ENCODE results near the gene ADAM30.

ADAM30 gene

DNA sequence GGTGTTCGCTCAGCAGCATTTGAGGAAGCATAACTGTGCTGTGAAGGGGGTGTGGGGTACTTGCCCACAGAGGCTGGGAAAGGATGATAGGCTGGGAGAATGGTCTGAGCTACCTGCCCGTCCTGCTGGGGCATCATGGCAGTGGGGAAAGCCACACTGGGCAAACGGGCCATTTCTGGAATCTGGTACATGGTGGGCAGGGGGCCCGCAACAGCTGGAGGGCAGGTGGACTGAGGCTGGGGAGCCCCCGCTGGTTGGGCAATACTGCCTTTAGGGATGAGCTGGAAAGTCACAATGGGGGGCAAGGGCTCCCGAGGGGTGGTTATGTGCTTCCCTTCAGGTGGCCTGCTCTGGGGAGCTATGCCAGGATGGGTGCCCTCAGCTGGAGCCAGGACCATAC lies 19.2 kb upstream of the ADAM30 start:
- H3K27ac Mint-ChIP-seq: peak overlapping the region; percentile 68
- H3K4me3 Mint-ChIP-seq: no peak overlapping the region
- no peaks in the 10 kb centered on the region for H3K9me3 Mint-ChIP-seq
- H3K4me1 Mint-ChIP-seq: peaks cover 6% of the 10 kb centered on the region
- ATAC-seq (no peak), DNase-seq (ENCODE audit: low spot score in 2 of 2) (no peak)
- peaks cover 71% of the 10 kb centered on the region for H3K36me3 Mint-ChIP-seq

DNA sequence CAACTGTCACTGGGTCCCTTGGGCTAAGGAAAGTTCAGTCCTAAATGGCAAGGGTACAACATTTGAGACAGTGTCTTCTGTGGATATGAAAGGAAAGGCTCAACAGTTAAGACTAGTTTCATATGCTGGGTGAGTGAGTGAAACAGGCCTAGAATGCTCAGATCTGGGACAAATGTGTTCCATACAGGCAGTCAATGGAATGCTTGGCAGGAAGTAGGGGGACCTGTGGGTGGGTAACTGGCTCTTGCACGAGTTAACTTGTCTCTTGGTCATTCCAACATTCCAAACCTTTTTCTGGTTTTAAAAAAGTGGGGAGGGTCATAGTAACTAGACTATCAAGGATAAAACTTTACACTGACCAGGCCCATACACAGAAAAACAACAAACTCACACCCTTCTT lies 17.8 kb upstream of the ADAM30 start:
- H3K4me1 Mint-ChIP-seq: peaks cover 8% of the 10 kb centered on the region
- no peak for ATAC-seq
- no peaks in the 10 kb centered on the region for H3K9me3 Mint-ChIP-seq
- H3K27ac Mint-ChIP-seq: no peak overlapping the region
- H3K4me3 Mint-ChIP-seq: no peak overlapping the region
- peaks cover 56% of the 10 kb centered on the region for H3K36me3 Mint-ChIP-seq
- DNase-seq (ENCODE audit: low spot score in 2 of 2): no peak

DNA sequence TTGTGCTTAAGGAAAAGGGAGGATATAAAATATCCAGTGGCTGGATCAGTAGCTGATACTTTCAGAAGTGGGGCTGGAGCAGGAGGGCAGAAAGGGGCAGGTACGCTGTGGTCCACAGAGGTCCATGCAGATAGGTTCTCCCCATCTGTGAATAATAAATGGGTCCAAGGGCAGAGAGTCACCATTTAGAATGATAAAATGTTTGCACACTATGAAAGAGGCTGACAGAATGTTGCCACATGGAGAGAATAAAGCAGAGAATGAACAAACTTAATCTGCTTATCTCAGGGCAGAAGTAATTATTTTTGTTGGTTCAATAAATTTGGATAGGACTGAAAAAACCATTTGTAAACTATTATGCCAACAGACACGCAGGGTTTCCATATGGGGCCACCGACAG lies 16.6 kb upstream of the ADAM30 start:
- H3K9me3 Mint-ChIP-seq: no peaks in the 10 kb centered on the region
- H3K4me1 Mint-ChIP-seq: peaks cover 8% of the 10 kb centered on the region
- peaks cover 45% of the 10 kb centered on the region for H3K36me3 Mint-ChIP-seq
- no peak overlapping the region for H3K27ac Mint-ChIP-seq
- DNase-seq (ENCODE audit: low spot score in 2 of 2) (no peak), ATAC-seq (no peak)
- no peak overlapping the region for H3K4me3 Mint-ChIP-seq

DNA sequence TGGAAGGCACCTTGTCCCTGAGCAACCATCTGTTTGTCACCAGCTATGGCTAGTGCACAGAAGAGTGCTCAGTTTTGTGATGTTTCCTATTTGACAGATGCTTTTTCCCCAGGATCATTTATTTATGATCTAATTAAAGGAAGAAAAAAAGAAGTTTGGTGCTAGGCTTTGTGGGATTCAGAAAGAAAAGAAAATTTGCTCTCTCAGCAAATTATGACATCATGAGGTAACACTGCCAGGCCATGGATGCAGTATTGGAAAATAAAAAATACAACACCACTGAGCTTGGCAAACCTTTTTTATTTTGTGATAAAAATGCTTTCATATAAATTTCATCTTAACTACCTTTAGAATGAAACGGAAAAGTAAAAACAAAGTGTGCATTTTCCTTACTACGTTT lies 15.5 kb upstream of the ADAM30 start:
- Mint-ChIP-seq H3K27ac (no peak overlapping the region), H3K36me3 (peaks cover 34% of the 10 kb centered on the region), H3K9me3 (no peaks in the 10 kb centered on the region), H3K4me1 (peaks cover 8% of the 10 kb centered on the region), H3K4me3 (no peak overlapping the region)
- no peak for DNase-seq (ENCODE audit: low spot score in 2 of 2)
- no peak for ATAC-seq

DNA sequence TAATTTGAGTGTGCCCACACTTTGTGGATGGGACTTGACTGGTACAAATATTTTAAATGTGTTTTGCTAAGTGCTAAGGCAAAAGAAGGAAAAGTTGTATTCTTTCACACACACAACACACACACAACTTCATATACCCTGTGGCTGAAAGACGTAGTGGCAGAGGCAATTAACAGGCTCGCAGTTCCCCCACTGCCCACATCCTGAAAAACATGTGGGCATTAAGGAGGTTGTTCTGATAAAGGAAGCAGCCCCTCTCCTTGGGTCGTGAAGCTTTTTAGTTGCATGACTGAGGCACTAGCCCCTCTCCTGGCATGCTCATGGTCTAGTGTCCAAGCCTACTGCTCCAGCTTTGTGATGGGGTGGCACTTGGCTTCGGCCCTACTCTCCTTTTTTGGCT lies 14.3 kb upstream of the ADAM30 start:
- Mint-ChIP-seq H3K9me3 (no peaks in the 10 kb centered on the region), H3K4me1 (peaks cover 8% of the 10 kb centered on the region), H3K36me3 (peaks cover 23% of the 10 kb centered on the region), H3K4me3 (no peak overlapping the region), H3K27ac (peak overlapping the region; percentile 48)
- no peak for DNase-seq (ENCODE audit: low spot score in 2 of 2)
- no peak for ATAC-seq

DNA sequence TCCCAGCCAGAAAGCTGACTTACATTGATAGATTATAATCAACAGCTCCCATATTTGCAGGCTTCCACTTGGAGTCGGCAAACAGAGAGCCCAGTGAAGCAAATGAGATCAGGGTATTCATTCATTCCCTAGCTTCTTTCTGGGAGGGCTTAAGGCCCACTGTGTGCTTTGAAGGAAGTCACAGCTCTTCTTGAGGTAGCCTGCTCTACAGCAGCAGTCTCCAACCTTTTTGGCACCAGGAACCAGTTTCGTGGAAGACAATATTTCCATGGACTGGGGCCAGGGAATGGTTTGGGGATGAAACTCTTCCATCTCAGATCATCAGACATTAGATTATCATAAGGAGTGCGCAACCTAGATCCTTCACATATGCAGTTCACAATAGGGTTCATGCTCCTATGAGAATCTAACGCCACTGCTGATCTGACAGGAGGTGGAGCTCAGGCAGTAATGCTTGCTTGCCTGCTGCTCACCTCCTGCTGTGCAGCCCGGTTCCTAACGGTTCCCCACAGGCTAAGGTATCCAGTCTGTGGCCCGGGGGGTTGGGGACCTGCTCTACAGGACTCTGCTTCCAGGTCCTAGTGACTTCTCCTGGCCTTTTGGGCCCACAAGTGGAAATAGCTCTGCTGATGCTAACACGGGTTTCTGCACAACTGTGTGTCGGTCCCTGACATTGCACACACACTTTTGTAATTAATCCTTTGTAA lies 13.7 kb upstream of the ADAM30 start:
- H3K9me3 Mint-ChIP-seq: no peaks in the 10 kb centered on the region
- ATAC-seq (no peak), DNase-seq (ENCODE audit: low spot score in 2 of 2) (no peak)
- peaks cover 8% of the 10 kb centered on the region for H3K4me1 Mint-ChIP-seq
- peaks cover 17% of the 10 kb centered on the region for H3K36me3 Mint-ChIP-seq
- H3K4me3 Mint-ChIP-seq: no peak overlapping the region
- H3K27ac Mint-ChIP-seq: peak overlapping the region; percentile 48

DNA sequence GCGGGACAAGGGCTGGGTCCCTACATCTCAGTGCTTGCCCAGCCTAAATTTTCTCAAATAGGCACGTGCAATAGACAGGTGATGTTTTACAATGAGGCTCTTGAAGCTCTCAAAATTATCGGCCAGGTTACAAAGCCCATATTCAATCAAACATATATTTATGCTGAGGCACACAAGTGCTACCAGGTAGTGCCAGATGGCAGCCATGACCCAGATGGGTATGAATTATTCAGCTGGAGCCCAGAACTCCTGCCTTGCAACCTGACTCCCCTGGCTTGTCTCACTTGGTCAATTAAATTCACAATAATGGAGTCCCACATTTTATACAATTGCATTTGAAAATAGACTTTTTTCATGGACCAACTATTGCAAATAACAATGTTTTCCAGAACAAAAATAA lies 12.3 kb upstream of the ADAM30 start:
- Mint-ChIP-seq H3K4me1 (peaks cover 8% of the 10 kb centered on the region), H3K36me3 (peaks cover 3% of the 10 kb centered on the region), H3K9me3 (no peaks in the 10 kb centered on the region), H3K4me3 (no peak overlapping the region), H3K27ac (no peak overlapping the region)
- DNase-seq (ENCODE audit: low spot score in 2 of 2): no peak
- ATAC-seq: no peak

DNA sequence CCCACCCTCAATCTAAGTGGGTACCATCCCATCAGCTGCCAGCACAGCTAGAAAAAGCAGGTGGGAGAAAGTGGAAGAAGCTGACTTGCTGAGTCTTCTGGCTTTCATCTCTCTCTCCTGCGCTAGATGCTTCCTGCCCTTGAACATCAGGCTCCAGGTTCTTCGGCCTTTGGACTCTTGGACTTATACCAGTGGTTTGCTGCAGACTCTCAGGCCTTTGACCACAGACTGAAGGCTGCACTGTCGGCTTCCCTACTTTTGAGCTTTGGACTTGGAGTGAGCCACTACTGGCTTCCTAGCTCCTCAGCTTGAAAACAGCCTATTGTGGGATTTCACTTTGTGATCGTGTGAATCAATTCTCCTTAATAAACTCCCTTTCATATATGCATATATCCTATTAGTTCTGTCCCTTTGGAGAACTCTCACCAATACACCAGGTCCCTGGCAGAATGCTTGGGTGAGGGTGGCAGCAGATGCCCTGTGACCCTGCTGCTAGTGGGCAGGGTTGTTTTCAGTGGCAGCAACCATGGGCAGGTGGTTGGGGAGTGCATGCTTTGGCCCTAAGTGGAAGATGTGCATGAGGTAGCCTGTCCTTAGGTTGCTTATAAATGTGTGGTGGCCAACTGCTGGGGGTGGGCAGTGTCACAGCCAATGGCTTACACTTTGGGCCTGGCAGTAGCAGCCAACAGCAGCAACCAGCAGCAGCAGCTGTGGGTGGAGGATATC lies 10.8 kb upstream of the ADAM30 start:
- DNase-seq (ENCODE audit: low spot score in 2 of 2): no peak
- Mint-ChIP-seq H3K4me3 (no peak overlapping the region), H3K9me3 (no peaks in the 10 kb centered on the region), H3K27ac (no peak overlapping the region), H3K36me3 (no peaks in the 10 kb centered on the region), H3K4me1 (peaks cover 8% of the 10 kb centered on the region)
- no peak for ATAC-seq

DNA sequence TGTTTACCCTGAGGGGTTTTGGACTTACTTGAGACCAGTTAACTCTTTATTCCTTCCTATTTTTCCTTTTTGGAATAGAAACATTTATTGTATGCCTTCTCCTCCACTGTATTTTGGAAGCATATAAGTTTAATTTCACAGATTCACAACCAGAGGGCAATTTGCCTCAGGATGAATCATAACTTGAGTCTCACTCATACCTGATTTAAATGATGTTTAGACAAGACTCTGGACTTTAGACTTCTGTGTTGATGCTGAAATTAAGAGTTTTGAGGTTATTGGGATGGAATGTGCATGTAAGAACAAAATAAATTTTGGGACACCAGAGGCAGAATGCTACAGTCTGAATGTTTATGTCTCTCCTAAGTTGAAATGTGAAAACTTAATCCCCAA lies 7.1 kb upstream of the ADAM30 start:
- H3K27ac Mint-ChIP-seq: no peak overlapping the region
- H3K36me3 Mint-ChIP-seq: no peaks in the 10 kb centered on the region
- H3K4me3 Mint-ChIP-seq: no peak overlapping the region
- ATAC-seq (no peak), DNase-seq (ENCODE audit: low spot score in 2 of 2) (no peak)
- H3K4me1 Mint-ChIP-seq: no peaks in the 10 kb centered on the region
- no peaks in the 10 kb centered on the region for H3K9me3 Mint-ChIP-seq

DNA sequence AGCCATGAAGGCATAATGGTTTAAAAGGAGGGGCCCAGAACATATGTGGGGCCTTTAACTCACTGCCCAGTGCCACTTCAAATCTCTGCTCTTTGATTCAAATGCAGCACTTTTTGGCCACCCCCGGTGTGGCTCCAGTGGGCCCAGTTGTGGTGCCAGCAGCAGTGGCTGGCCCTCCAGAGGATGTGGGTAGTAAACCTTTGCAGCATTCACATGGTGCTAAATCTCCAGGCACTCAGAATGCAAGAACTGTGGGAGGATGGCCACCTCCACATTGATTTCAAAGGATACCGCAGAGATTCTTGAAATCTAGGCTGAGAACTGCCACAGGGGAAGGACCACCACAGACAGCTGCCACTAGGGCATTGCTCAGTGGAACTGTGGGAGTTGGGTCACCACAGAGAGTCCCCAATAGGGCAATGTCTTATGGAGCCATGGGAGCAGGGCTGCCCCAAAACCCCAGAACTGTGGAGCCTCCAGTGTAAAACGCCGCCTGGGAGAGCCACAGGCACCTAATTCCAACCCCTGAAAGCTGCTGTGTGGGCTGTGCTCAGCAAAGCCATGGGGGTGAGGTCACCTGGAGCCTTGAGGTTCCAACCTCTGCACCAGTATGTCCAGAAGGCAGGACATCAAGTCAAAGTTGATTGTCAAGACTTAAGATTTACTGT lies 6.6 kb upstream of the ADAM30 start:
- ATAC-seq (peak; percentile 32), DNase-seq (ENCODE audit: low spot score in 2 of 2) (no peak)
- no peaks in the 10 kb centered on the region for H3K4me1 Mint-ChIP-seq
- no peaks in the 10 kb centered on the region for H3K9me3 Mint-ChIP-seq
- H3K36me3 Mint-ChIP-seq: no peaks in the 10 kb centered on the region
- H3K27ac Mint-ChIP-seq: no peak overlapping the region
- no peak overlapping the region for H3K4me3 Mint-ChIP-seq

DNA sequence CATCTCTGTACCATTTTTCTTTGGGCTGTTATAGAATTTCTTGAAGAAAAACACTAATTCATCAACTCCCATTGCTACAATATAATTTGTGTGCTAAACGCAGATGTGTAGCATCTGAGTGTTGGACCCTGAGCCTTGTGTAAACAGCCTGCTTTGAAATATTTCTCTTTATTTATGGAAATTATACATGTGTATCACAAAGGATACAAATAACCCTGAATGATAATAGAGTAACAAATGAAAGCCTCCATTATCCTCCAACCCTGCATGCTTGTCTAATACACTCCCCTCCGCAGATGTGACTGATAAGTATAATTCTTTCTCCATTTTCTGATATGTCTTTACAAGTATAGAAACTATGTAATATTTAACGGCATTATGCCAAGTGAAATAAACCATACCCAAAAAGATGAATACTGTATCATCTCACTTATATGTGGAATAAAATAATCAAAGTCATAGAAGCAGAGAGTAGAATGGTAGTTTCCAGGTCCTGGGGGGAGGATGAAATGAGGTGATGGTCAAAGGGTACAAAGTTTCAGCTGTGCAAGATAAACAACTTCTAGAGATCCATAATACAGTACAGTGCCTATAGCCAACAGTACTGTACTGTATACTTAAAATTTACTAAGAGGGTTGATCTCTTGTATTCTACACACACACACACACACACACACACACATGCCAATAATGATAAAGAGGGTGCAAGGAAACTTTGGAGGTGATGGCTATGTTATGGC lies 2.8 kb upstream of the ADAM30 start:
- no peaks in the 10 kb centered on the region for H3K9me3 Mint-ChIP-seq
- DNase-seq (ENCODE audit: low spot score in 2 of 2) (no peak), ATAC-seq (no peak)
- H3K36me3 Mint-ChIP-seq: no peaks in the 10 kb centered on the region
- H3K27ac Mint-ChIP-seq: no peak overlapping the region
- no peak overlapping the region for H3K4me3 Mint-ChIP-seq
- H3K4me1 Mint-ChIP-seq: no peaks in the 10 kb centered on the region

DNA sequence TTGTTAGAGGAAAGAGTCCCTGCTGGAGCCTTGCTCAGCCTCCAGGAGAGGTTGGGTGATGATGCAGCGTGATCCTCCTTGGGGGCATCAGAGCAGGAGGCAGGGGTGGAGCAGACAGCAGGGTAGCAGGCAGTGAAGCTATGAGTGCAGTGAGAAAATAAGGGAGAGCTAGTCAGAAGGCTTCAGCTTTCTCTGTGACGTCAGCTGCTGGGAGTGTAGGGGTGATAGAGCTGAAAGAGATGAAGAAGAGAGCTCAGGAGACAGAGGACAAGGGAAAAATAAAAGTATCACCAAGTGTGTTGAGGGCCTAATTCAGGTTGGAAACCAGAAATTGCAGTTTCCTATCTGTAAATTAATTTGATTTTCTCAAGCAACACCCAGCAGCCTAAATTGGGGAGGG lies 2.2 kb upstream of the ADAM30 start:
- H3K9me3 Mint-ChIP-seq: no peaks in the 10 kb centered on the region
- no peak overlapping the region for H3K27ac Mint-ChIP-seq
- peaks cover 5% of the 10 kb centered on the region for H3K4me1 Mint-ChIP-seq
- H3K4me3 Mint-ChIP-seq: no peak overlapping the region
- no peak for ATAC-seq
- DNase-seq (ENCODE audit: low spot score in 2 of 2): no peak
- no peaks in the 10 kb centered on the region for H3K36me3 Mint-ChIP-seq

DNA sequence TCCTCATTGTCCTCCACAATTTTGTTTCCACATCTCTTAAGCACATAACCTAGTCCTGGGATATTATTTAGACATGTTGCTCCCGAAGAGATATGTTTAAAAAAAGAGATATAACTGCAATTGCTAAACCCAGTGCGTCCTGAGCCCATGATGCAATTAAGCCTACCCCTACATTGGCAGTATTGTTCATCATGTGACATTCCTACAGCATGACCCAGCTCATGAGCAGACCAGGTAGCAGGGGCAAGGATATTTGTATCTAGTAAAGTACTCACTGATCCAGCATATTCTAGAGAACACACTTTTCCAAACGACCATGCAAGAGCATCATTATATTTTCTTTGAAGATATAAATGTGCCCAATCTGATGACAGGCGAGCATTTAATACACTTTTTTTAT lies 1.2 kb downstream of the ADAM30 start:
- no peaks in the 10 kb centered on the region for H3K36me3 Mint-ChIP-seq
- H3K4me3 Mint-ChIP-seq: no peak overlapping the region
- no peak overlapping the region for H3K27ac Mint-ChIP-seq
- no peaks in the 10 kb centered on the region for H3K9me3 Mint-ChIP-seq
- peaks cover 10% of the 10 kb centered on the region for H3K4me1 Mint-ChIP-seq
- DNase-seq (ENCODE audit: low spot score in 2 of 2): no peak
- ATAC-seq: no peak

DNA sequence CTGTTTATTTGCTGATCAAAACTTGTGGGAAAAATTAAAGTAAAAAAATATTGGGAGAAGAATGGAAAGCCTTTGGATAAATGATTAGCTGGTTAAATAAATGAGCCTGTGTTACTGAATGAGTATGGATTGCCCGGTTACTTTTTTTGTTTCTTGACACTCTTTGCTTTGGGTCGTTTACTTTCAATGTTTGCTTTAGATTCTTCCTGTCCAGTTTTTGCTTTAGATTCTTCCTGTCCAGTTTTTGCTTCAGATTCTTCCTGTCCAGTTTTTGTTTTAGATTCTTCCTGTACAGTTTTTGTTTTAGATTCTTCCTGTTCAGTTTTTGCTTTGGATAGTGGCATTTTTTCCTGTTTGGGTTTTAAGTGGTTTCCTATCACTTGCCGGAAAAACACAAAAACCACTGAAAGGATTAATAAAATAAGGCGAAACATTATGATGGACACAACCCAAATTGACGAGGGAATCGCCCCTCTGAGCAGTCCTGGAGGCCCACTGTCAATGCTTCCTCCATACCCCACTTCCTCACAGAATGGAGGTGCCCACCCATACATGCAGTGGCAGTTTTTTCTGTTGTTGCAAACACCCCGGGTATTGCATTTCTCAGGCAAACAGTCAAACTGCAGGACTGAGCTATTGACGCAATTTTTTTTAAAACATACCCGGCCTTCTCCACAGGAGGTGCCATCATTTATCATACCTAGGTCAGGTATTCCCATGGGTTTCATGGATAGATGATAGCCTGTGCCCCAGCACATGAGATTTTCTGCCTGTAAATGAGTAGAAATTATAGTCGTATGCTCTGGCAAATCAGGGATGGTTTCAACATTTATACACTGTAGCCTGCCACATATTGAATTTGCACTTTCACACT lies 2.3 kb downstream of the ADAM30 start:
- H3K4me1 Mint-ChIP-seq: peaks cover 10% of the 10 kb centered on the region
- no peak overlapping the region for H3K4me3 Mint-ChIP-seq
- H3K27ac Mint-ChIP-seq: no peak overlapping the region
- ATAC-seq: no peak
- H3K9me3 Mint-ChIP-seq: no peaks in the 10 kb centered on the region
- DNase-seq (ENCODE audit: low spot score in 2 of 2): no peak
- no peaks in the 10 kb centered on the region for H3K36me3 Mint-ChIP-seq

Measured in stimulated activated effector memory CD8-positive, alpha-beta T cell treated with anti-CD3 and anti-CD28 coated beads, Interleukin-12 subunit alpha, Interleukin-12 subunit beta, amount 100 ng/mL, for 72 hours (primary cell).